Pancreas (tissue), 10 donors: ENCODE data around the gene PPP1R16B. TPM values are rescaled to one million over a fixed set of nuclear protein-coding genes. Genes with fewer than 3 reads are reported as not detected.

Source experiments
- ATAC-seq, 4 donors: fragments of 200-7000 bp; cut with Tn5 transposase; one replicate each; pipeline versions ENCODE4 v1.8.0 to v1.9.1; 2020; ENCODE audit warnings: mild to moderate bottlenecking in 4 of 4, moderate library complexity in 4 of 4
- DNase-seq, 6 donors: peaks; one replicate each; pipeline ENCODE4 v3.0.0-alpha.2; 2020
- FAIRE-seq: peaks from 2 replicates; lab custom pipeline; 2012; peaks lifted over from hg19 to GRCh38; lab: Jason Lieb, UNC
- H3K27ac ChIP-seq, 4 donors: fragments of 200-600 bp; sonication (generic); 1 replicate in 3 of 4; 2 replicates in 1 of 4; pipeline versions ENCODE4 v1.5.0 to v1.8.0; 2020
- H3K27me3 ChIP-seq, 4 donors: fragments of 200-600 bp; one replicate each; pipeline ENCODE4 v1.8.0; 2021
- H3K36me3 ChIP-seq, 3 donors: fragments of 200-600 bp; sonication (generic) in 1 of 3; one replicate each; pipeline versions ENCODE4 v1.5.0 to v1.8.0; 2020 to 2021
- H3K4me1 ChIP-seq, 3 donors: fragments of 200-600 bp; one replicate each; pipeline ENCODE4 v1.8.0; 2021
- H3K4me3 ChIP-seq, 4 donors: fragments of 200-600 bp; sonication (generic) in 2 of 4; one replicate each; pipeline versions ENCODE4 v1.5.0 to v1.8.0; 2020 to 2021
- H3K9me3 ChIP-seq, 4 donors: fragments of 200-600 bp; one replicate each; pipeline ENCODE4 v1.8.0; 2021
- WGBS, 2 donors: extraction: QIAGEN DNeasy Blood & Tissue Kit; methylation state at CpG; one replicate each; pipeline ENCODE4 v1.1.7; 2013; 5-methylcytosine and 5-hydroxymethylcytosine counted together
- intact Hi-C, 3 donors: fragments of 100-400 bp; cut with DNase I; formaldehyde crosslinking; loops; one replicate each; pipeline versions ENCODE4 v1.11.1 to v1.14.2; 2022
- polyA plus RNA-seq, 2 donors: library from polyadenylated mRNA; stranded (reverse); fragments of 200-250 nt; gene quantifications; one replicate each; pipeline ENCODE4 v1.2.3, GENCODE V29; 2013
- total RNA-seq, 6 donors: library from RNA; stranded (reverse); fragmentation: NEBNext Ultra II Directional in 4 of 6; extraction: Animal tissue kit (Norgen Biotek cat#: 25700) in 4 of 6; gene quantifications; one replicate each; pipeline versions ENCODE4 v1.2.1 to v1.2.4, GENCODE V29; 2021 to 2023
- TF ChIP-seq, protein P1 (sequence below), 4 donors: fragments of 200-600 bp; sonication (generic) in 3 of 4; IDR thresholded peaks; one replicate each; pipeline versions ENCODE4 v1.5.0 to v1.8.0; 2021; ENCODE audit warnings: antibody characterized with exemption in 4 of 4
- donor health status: healthy with polysubstance abuse.
- donor health status: DM: no; HTN: no; CAD: no; lungs with moderate emphysema.
- donor health status: DM: no; HTN: no; CAD: no.
- donor health status: control.
- donor health status: control.
- donor health status: Bipolar disorder and iron deficiency.
- donor health status: DM: yes; HTN: yes; CAD: no.
- donor health status: DM: no; HTN: no; CAD: no.
- donor health status: DM: no; HTN: no; CAD: no.
- donor health status: DM: yes; HTN: yes; CAD: no.

Gene PPP1R16B
- total and polyA plus RNA-seq, 8 donors: 1.0 to 2.7 (median 1.3) TPM

DNA sequence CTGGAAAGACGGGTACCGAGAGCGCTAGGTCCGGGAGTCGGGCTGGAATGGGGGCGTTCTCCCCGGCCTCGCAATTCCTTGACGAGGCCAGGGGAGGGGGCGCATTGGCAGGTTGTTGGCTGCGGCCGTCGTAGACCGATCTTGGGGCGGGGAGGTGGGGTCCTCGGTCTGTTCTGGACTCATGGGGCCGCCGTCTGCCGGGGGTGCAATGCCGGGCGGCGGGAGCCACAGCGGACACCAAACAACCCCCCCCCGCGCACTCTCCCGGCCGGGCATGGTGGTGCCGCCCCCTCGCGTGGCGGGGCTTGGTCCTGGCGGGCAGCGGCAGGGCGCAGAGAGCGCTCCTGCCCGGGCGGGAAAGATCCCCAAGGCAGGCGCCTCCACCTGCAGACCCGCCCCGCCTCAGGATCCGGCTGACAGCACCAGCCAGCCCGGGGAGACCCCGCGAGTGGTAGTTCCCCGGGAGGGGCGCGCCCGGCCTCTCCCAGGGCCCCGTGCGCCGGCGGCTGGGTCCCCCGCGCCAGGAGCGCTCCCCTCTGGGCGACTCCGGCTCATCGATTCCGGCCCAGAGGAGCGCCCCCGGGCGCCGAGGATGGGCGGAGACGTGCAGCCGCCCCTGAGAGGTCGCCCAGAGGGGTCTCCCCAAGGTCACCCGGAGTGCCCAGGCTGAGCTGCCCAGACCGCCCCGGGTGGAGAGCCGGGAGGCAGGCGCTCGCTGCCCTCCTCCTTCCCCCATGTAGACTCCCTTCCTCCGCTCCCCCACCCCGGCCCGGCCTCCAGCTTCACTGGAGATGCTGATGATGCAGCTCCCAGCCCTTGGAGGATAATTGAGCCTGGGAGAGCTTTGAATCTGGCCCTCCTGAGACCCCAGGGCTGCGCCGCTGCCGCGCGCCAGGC lies 709 bp downstream of the PPP1R16B start:
- FAIRE-seq (no peak), ATAC-seq (peak; percentile 35 to 47 (median 39)), DNase-seq (peak in 2 of 6 donors; percentile 57 to 63)
- 2% methylated on average over 45 to 81 of the region's 81 CpGs for WGBS, 2 donors
- Histone ChIP-seq H3K9me3 (no peaks in the 10 kb centered on the region), H3K36me3 (no peaks in the 10 kb centered on the region), H3K27ac (no peak overlapping the region), H3K4me1 (peaks cover 0 to 12% (median 0%) of the 10 kb centered on the region in 3 donors), H3K4me3 (peak overlapping the region; percentile 18 to 52 (median 30)), H3K27me3 (peaks cover 0 to 11% (median 7%) of the 10 kb centered on the region in 4 donors)
- intact Hi-C loops: no loop called here
- TF ChIP-seq, protein P1, sequence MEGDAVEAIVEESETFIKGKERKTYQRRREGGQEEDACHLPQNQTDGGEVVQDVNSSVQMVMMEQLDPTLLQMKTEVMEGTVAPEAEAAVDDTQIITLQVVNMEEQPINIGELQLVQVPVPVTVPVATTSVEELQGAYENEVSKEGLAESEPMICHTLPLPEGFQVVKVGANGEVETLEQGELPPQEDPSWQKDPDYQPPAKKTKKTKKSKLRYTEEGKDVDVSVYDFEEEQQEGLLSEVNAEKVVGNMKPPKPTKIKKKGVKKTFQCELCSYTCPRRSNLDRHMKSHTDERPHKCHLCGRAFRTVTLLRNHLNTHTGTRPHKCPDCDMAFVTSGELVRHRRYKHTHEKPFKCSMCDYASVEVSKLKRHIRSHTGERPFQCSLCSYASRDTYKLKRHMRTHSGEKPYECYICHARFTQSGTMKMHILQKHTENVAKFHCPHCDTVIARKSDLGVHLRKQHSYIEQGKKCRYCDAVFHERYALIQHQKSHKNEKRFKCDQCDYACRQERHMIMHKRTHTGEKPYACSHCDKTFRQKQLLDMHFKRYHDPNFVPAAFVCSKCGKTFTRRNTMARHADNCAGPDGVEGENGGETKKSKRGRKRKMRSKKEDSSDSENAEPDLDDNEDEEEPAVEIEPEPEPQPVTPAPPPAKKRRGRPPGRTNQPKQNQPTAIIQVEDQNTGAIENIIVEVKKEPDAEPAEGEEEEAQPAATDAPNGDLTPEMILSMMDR (IDR thresholded peaks at IDR 0.05): no peak

DNA sequence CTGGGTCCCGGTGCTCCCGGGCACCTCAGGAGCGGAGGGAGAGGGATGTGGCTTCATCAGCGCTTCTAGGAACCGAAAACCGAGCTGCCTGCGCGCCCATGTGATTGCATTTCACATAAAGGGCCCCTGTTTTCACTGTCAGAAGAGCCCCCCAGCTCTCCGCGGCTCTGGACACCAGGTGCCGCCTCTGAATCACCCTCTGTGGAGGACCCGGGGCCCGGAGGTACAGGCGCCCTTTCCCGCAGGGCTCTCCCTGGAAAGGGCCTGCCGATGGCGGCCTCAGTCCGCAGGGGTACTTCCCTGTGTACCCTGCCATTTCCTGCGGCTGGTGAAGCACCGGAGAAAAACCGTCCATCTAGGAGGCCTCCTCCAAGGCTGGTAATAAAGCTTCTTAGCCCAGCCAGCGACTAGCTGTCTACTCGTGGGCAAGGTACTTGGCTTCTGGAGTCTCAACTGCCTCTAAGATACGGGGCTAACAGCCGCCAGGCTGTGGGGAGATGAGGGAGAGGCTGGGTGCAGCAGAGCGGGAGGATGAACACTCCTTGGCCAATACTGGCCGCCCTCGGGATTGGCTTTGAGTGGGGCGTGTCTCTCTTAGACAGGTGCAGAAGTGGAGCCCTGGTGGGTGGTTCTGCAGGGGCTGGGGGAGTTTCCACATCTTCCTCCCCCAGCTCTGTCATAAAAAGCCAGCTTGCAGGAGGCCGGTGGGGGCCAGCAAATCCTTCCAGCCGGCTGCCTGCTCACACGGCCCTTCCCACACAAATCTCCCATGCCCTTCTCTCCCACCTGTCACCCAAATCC lies 1.6 kb downstream of the PPP1R16B start:
- intact Hi-C loops: no loop called here
- Histone ChIP-seq H3K27ac (no peak overlapping the region), H3K4me3 (peak overlapping the region in 2 of 4 donors; percentile 23 to 52), H3K9me3 (no peaks in the 10 kb centered on the region), H3K27me3 (peaks cover 0 to 11% (median 7%) of the 10 kb centered on the region in 4 donors), H3K36me3 (no peaks in the 10 kb centered on the region), H3K4me1 (peaks cover 0 to 12% (median 0%) of the 10 kb centered on the region in 3 donors)
- DNase-seq (peak in 1 of 6 donors; percentile 52), FAIRE-seq (no peak), ATAC-seq (peak in 1 of 4 donors; percentile 11)
- 18 to 22% methylated on average over 32 of the region's 32 CpGs for WGBS, 2 donors
- TF ChIP-seq, protein P1 (IDR thresholded peaks at IDR 0.05): no peak

DNA sequence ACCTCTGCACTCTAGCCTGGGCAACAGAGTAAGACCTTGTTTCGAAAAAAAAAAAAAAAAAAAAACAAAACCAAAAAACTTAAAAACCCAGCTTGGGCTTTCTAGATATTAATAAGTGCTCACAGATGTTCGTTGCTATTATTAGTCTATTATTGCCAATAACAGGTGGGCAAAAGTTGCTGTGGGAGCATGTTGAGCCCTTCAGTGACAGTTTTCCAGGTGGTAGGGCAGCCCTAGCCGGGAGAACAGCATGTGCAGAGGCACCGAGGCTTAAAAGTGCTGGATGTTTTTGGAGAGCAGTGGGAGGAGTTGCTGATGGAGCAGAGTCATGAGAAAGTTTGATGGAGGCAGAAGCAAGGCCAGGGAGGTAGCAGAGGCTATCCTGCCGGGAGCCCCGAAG lies 4.4 kb downstream of the PPP1R16B start:
- H3K27me3 ChIP-seq: peaks cover 0 to 11% (median 7%) of the 10 kb centered on the region in 4 donors
- DNase-seq (no peak), FAIRE-seq (no peak), ATAC-seq (no peak)
- 42 to 50% methylated on average over 5 to 6 of the region's 6 CpGs for WGBS, 2 donors
- TF ChIP-seq, protein P1 (IDR thresholded peaks at IDR 0.05): no peak
- no peaks in the 10 kb centered on the region for H3K36me3 ChIP-seq
- H3K27ac ChIP-seq: no peak overlapping the region
- intact Hi-C loops: no loop called here
- no peaks in the 10 kb centered on the region for H3K9me3 ChIP-seq
- no peak overlapping the region for H3K4me3 ChIP-seq
- peaks cover 0 to 12% (median 0%) of the 10 kb centered on the region in 3 donors for H3K4me1 ChIP-seq

GRCh38 chr20:38810926-38811630 lies 5.6 kb downstream of the PPP1R16B start:
- FAIRE-seq: no peak

More at GRCh38 chr20:38810926-38811630, 5.6 kb downstream of the PPP1R16B start:
- 65 to 75% methylated on average over 4 of the region's 4 CpGs for WGBS, 2 donors
- H3K36me3 ChIP-seq: no peaks in the 10 kb centered on the region
- peaks cover 0 to 6% (median 0%) of the 10 kb centered on the region in 3 donors for H3K4me1 ChIP-seq
- TF ChIP-seq, protein P1 (IDR thresholded peaks at IDR 0.05): no peak
- ATAC-seq: no peak
- intact Hi-C loops: no loop called here
- no peak overlapping the region for H3K4me3 ChIP-seq
- H3K27ac ChIP-seq: no peak overlapping the region
- peaks cover 0 to 10% (median 7%) of the 10 kb centered on the region in 4 donors for H3K27me3 ChIP-seq
- DNase-seq: no peak
- no peaks in the 10 kb centered on the region for H3K9me3 ChIP-seq
